ENCODE measurements around the gene CFAP45. TPM values are rescaled to one million over a fixed set of nuclear protein-coding genes. Genes with fewer than 3 reads are reported as not detected.

The CFAP45 gene
- total RNA-seq, 3 donors from 2014 or later (not counting 1 experiment from before 2014, with no cell fraction given) = 1.3 to 5.0 (median 1.6) TPM

GRCh38 chr1:159898527-159898926 lies 1.4 kb downstream of the CFAP45 start:
- Mint-ChIP-seq H3K27ac (peak overlapping the region in 1 of 2 donors; percentile 77), H3K27me3 (ENCODE audit: low read depth in 2 of 2) (peaks cover 0 to 5% of the 10 kb centered on the region in 2 donors), H3K4me3 (no peak overlapping the region), H3K9me3 (no peaks in the 10 kb centered on the region), H3K4me1 (peaks cover 17 to 20% of the 10 kb centered on the region in 2 donors), H3K36me3 (no peaks in the 10 kb centered on the region)
- Histone ChIP-seq H3K36me3 (ENCODE audit: control insufficient read depth, insufficient read depth, low read length) (no peaks in the 10 kb centered on the region), H3K4me1 (ENCODE audit: control insufficient read depth, insufficient read depth, low read length) (peaks cover 21% of the 10 kb centered on the region), H3K9me3 (ENCODE audit: control insufficient read depth, insufficient read depth, low read length) (no peaks in the 10 kb centered on the region), H3K4me3 (ENCODE audit: low read length) (no peak overlapping the region), H3K27me3 (ENCODE audit: control insufficient read depth, insufficient read depth, low read length) (no peaks in the 10 kb centered on the region), H3K27ac (ENCODE audit: low read length) (no peak overlapping the region)
- WGBS (ENCODE audit: insufficient coverage) = no CpG with 5 or more reads among the region's 3 CpGs
- TF ChIP-seq CTCF (IDR thresholded peaks at IDR 0.05) = no peak
- intact Hi-C loops (cut with micrococcal nuclease) = no loop called here
- ATAC-seq (no peak), DNase-seq (no peak)

GRCh38 chr1:159897962-159898361 lies 2.0 kb downstream of the CFAP45 start:
- intact Hi-C loops (cut with micrococcal nuclease) = no loop called here
- H3K27me3 Mint-ChIP-seq (ENCODE audit: low read depth in 2 of 2) = peaks cover 0 to 5% of the 10 kb centered on the region in 2 donors
- ATAC-seq = no peak
- peaks cover 21% of the 10 kb centered on the region for H3K4me1 ChIP-seq (ENCODE audit: control insufficient read depth, insufficient read depth, low read length)
- no peaks in the 10 kb centered on the region for H3K9me3 Mint-ChIP-seq
- no peak overlapping the region for H3K4me3 Mint-ChIP-seq
- H3K27ac ChIP-seq (ENCODE audit: low read length) = no peak overlapping the region
- H3K9me3 ChIP-seq (ENCODE audit: control insufficient read depth, insufficient read depth, low read length) = no peaks in the 10 kb centered on the region
- H3K27me3 ChIP-seq (ENCODE audit: control insufficient read depth, insufficient read depth, low read length) = no peaks in the 10 kb centered on the region
- no peaks in the 10 kb centered on the region for H3K36me3 Mint-ChIP-seq
- peak overlapping the region in 1 of 2 donors; percentile 17 for H3K27ac Mint-ChIP-seq
- no peaks in the 10 kb centered on the region for H3K36me3 ChIP-seq (ENCODE audit: control insufficient read depth, insufficient read depth, low read length)
- 58% methylated on average over 2 of the region's 3 CpGs for WGBS (ENCODE audit: insufficient coverage)
- TF ChIP-seq CTCF (IDR thresholded peaks at IDR 0.05) = no peak
- no peak for DNase-seq
- H3K4me1 Mint-ChIP-seq = peaks cover 17 to 20% of the 10 kb centered on the region in 2 donors
- H3K4me3 ChIP-seq (ENCODE audit: low read length) = no peak overlapping the region

GRCh38 chr1:159896546-159896930 lies 3.4 kb downstream of the CFAP45 start:
- H3K27me3 ChIP-seq (ENCODE audit: control insufficient read depth, insufficient read depth, low read length) = no peaks in the 10 kb centered on the region
- H3K36me3 Mint-ChIP-seq = no peaks in the 10 kb centered on the region
- H3K4me3 Mint-ChIP-seq = no peak overlapping the region
- no peak for TF ChIP-seq CTCF (IDR thresholded peaks at IDR 0.05)
- peaks cover 23% of the 10 kb centered on the region for H3K4me1 ChIP-seq (ENCODE audit: control insufficient read depth, insufficient read depth, low read length)
- peaks cover 0 to 5% of the 10 kb centered on the region in 2 donors for H3K27me3 Mint-ChIP-seq (ENCODE audit: low read depth in 2 of 2)
- H3K27ac ChIP-seq (ENCODE audit: low read length) = no peak overlapping the region
- no peaks in the 10 kb centered on the region for H3K36me3 ChIP-seq (ENCODE audit: control insufficient read depth, insufficient read depth, low read length)
- peaks cover 20 to 23% of the 10 kb centered on the region in 2 donors for H3K4me1 Mint-ChIP-seq
- no peak for ATAC-seq
- no peaks in the 10 kb centered on the region for H3K9me3 Mint-ChIP-seq
- no peaks in the 10 kb centered on the region for H3K9me3 ChIP-seq (ENCODE audit: control insufficient read depth, insufficient read depth, low read length)
- no peak overlapping the region for H3K4me3 ChIP-seq (ENCODE audit: low read length)
- no peak for DNase-seq
- 86% methylated on average over 3 of the region's 3 CpGs for WGBS (ENCODE audit: insufficient coverage)
- intact Hi-C loops (cut with micrococcal nuclease) = no loop called here
- H3K27ac Mint-ChIP-seq = peak overlapping the region in 1 of 2 donors; percentile 64
